CD14-positive monocyte (primary cell): ENCODE results near the gene PNMA8B. TPM values are rescaled to one million over a fixed set of nuclear protein-coding genes. Genes with fewer than 3 reads are reported as not detected.

Experiments used
- DNase-seq, 3 donors: peaks; one replicate each; pipeline ENCODE4 v3.0.0-alpha.2; 2011 to 2022
- H2AFZ ChIP-seq: 2 replicates; pipeline ENCODE4 v1.6.0; 2012; ENCODE audit warnings: mild to moderate bottlenecking, low read depth, low read length, inconsistent platforms; ENCODE audit not compliant: insufficient read depth, poor library complexity, severe bottlenecking
- H3K27ac ChIP-seq, 2 donors: 1 replicate in 1 of 2; 2 replicates in 1 of 2; pipeline ENCODE4 v1.5.1; 2012 to 2013; ENCODE audit warnings: low read length in 2 of 2, control low read depth in 1 of 2, inconsistent platforms in 1 of 2, low read depth in 1 of 2, mild to moderate bottlenecking in 1 of 2
- H3K27me3 ChIP-seq, 2 donors: one replicate each; pipeline versions ENCODE4 v1.6.0 to v1.6.1; 2011 to 2013; ENCODE audit warnings: low read length in 2 of 2; ENCODE audit not compliant: control insufficient read depth in 2 of 2, insufficient read depth in 2 of 2
- H3K36me3 ChIP-seq, 2 donors: replicated peaks in 1 of 2; 1 replicate in 1 of 2; 2 replicates in 1 of 2; pipeline versions ENCODE4 v1.5.1 to v1.6.1; 2012 to 2013; ENCODE audit warnings: low read length in 2 of 2, control low read depth in 1 of 2, inconsistent platforms in 1 of 2, mild to moderate bottlenecking in 1 of 2; ENCODE audit not compliant: insufficient read depth in 2 of 2, control insufficient read depth in 1 of 2
- H3K4me1 ChIP-seq, 2 donors: 1 replicate in 1 of 2; 2 replicates in 1 of 2; pipeline versions ENCODE4 v1.5.1 to v1.6.1; 2012 to 2013; ENCODE audit warnings: low read length in 2 of 2, control low read depth in 1 of 2, inconsistent platforms in 1 of 2, mild to moderate bottlenecking in 1 of 2, moderate library complexity in 1 of 2; ENCODE audit not compliant: insufficient read depth in 2 of 2, control insufficient read depth in 1 of 2
- H3K4me2 ChIP-seq: replicated peaks from 2 replicates; pipeline ENCODE3; 2012; ENCODE audit warnings: low read length, moderate library complexity, mild to moderate bottlenecking; ENCODE audit not compliant: poor library complexity, severe bottlenecking; ENCODE audit errors: extremely low read depth
- H3K4me3 ChIP-seq, 3 experiments: fragments of 200-600 bp in 1 of 3; sonication (generic) in 1 of 3; replicated peaks in 1 of 3; 1 replicate in 2 of 3; 2 replicates in 1 of 3; pipeline ENCODE4 v1.5.1; 2011 to 2013; ENCODE audit warnings: low read length in 3 of 3, mild to moderate bottlenecking in 3 of 3, control low read depth in 2 of 3, low read depth in 2 of 3, inconsistent platforms in 1 of 3, moderate library complexity in 1 of 3
- H3K79me2 ChIP-seq: 2 replicates; pipeline ENCODE4 v1.6.0; 2012; ENCODE audit warnings: mild to moderate bottlenecking, control low read depth, inconsistent platforms, low read length, moderate library complexity; ENCODE audit not compliant: insufficient read depth
- H3K9ac ChIP-seq: 2 replicates; pipeline ENCODE4 v1.6.0; 2017; ENCODE audit warnings: low read length, mild to moderate bottlenecking; ENCODE audit not compliant: insufficient read depth, poor library complexity, severe bottlenecking
- H3K9me3 ChIP-seq, 2 donors: replicated peaks in 1 of 2; 1 replicate in 1 of 2; 2 replicates in 1 of 2; pipeline versions ENCODE4 v1.5.1 to v1.6.1; 2012 to 2013; ENCODE audit warnings: low read length in 2 of 2, control low read depth in 1 of 2; ENCODE audit not compliant: control insufficient read depth in 1 of 2, insufficient read depth in 1 of 2
- H4K20me1 ChIP-seq: 2 replicates; pipeline ENCODE4 v1.6.0; 2012; ENCODE audit warnings: mild to moderate bottlenecking, low read length, control low read depth, moderate library complexity; ENCODE audit not compliant: insufficient read depth
- H3K27ac Mint-ChIP-seq, 7 donors: one replicate each; pipeline ENCODE4 v1.8.0; 2020; ENCODE audit warnings: mild to moderate bottlenecking in 7 of 7, mixed read lengths in 7 of 7, moderate library complexity in 6 of 7, inconsistent platforms in 2 of 7
- H3K27me3 Mint-ChIP-seq, 3 donors: one replicate each; pipeline ENCODE4 v1.8.0; 2021 to 2022; ENCODE audit warnings: low read depth in 3 of 3, mild to moderate bottlenecking in 3 of 3, mixed read lengths in 3 of 3, moderate library complexity in 3 of 3, inconsistent platforms in 1 of 3
- H3K36me3 Mint-ChIP-seq, 2 donors: one replicate each; pipeline ENCODE4 v1.8.0; 2020; ENCODE audit warnings: mixed read lengths in 2 of 2, inconsistent platforms in 1 of 2, mild to moderate bottlenecking in 1 of 2
- H3K4me1 Mint-ChIP-seq: one replicate; pipeline ENCODE4 v1.8.0; 2020; ENCODE audit warnings: mild to moderate bottlenecking, mixed read lengths
- H3K4me3 Mint-ChIP-seq, 2 donors: one replicate each; pipeline ENCODE4 v1.8.0; 2020; ENCODE audit warnings: mild to moderate bottlenecking in 2 of 2, mixed read lengths in 2 of 2, moderate library complexity in 1 of 2
- H3K9me3 Mint-ChIP-seq, 7 donors: one replicate each; pipeline ENCODE4 v1.8.0; 2020 to 2022; ENCODE audit warnings: mixed read lengths in 7 of 7, mild to moderate bottlenecking in 6 of 7, moderate library complexity in 6 of 7, inconsistent platforms in 2 of 7
- CTCF ChIP-seq: fragments of 200-600 bp; IDR thresholded peaks from one replicate; pipeline ENCODE4 v1.8.0; 2022; ENCODE audit warnings: antibody characterized with exemption, mild to moderate bottlenecking
- WGBS: methylation state at CpG from one replicate; pipeline ENCODE4 v1.1.5; 2013; ENCODE audit warnings: missing lambda C conversion rate; ENCODE audit not compliant: insufficient coverage; 5-methylcytosine and 5-hydroxymethylcytosine counted together
- intact Hi-C, 2 donors: fragments of 100-400 bp; cut with micrococcal nuclease; formaldehyde crosslinking; loops; one replicate each; pipeline versions ENCODE4 v1.15.0 to v1.15.1; 2023
- polyA plus RNA-seq, 3 donors: library from polyadenylated mRNA; depleted of rRNA in 1 of 3; unstranded in 2 of 3; stranded (reverse) in 1 of 3; fragments of 300-500 nt in 2 of 3; fragments of >200 nt in 1 of 3; fragmentation: Illumina TruSeq in 2 of 3; gene quantifications; 1 replicate in 2 of 3; 2 replicates in 1 of 3; pipeline ENCODE4 v1.2.3, GENCODE V29; 2012 to 2021

PNMA8B gene
- polyA plus RNA-seq, 3 donors: 0.07 to 0.16 TPM; not detected in 1

GRCh38 chr19:46492841-46493235, 2.8 kb downstream of the PNMA8B start:
- peaks cover 32 to 65% of the 10 kb centered on the region in 2 donors for H3K4me1 ChIP-seq
- H3K27ac ChIP-seq: no peak overlapping the region
- no peak for DNase-seq
- H3K9me3 Mint-ChIP-seq: peaks cover 3 to 37% (median 19%) of the 10 kb centered on the region in 7 donors
- H3K4me2 ChIP-seq: peak overlapping the region; percentile 65
- H2AFZ ChIP-seq: peak overlapping the region; percentile 71
- no peaks in the 10 kb centered on the region for H3K36me3 ChIP-seq
- no peaks in the 10 kb centered on the region for H3K79me2 ChIP-seq
- peak overlapping the region in 1 of 7 donors; percentile 58 for H3K27ac Mint-ChIP-seq
- H3K9me3 ChIP-seq: peaks cover 0 to 27% of the 10 kb centered on the region in 2 donors
- intact Hi-C loops: no loop called here
- peaks cover 31 to 79% of the 10 kb centered on the region in 2 donors for H3K27me3 ChIP-seq
- peaks cover 42% of the 10 kb centered on the region for H3K4me1 Mint-ChIP-seq
- no peak for TF ChIP-seq CTCF
- H4K20me1 ChIP-seq: no peaks in the 10 kb centered on the region
- peaks cover 75 to 98% (median 81%) of the 10 kb centered on the region in 3 donors for H3K27me3 Mint-ChIP-seq
- H3K36me3 Mint-ChIP-seq: peaks cover 8 to 16% of the 10 kb centered on the region in 2 donors
- peak overlapping the region in 1 of 2 donors; percentile 74 for H3K4me3 Mint-ChIP-seq
- peak overlapping the region; percentile 49 for H3K9ac ChIP-seq
- 2% methylated on average over 13 of the region's 17 CpGs for WGBS
- peak overlapping the region in 1 of 3 experiments; percentile 61 for H3K4me3 ChIP-seq

GRCh38 chr19:46491975-46492682, 3.5 kb downstream of the PNMA8B start:
- Histone ChIP-seq H3K36me3 (no peaks in the 10 kb centered on the region), H3K4me2 (no peak overlapping the region), H4K20me1 (no peaks in the 10 kb centered on the region), H3K4me1 (peaks cover 35 to 69% of the 10 kb centered on the region in 2 donors), H3K4me3 (no peak overlapping the region), H3K27ac (no peak overlapping the region), H2AFZ (no peak overlapping the region), H3K9me3 (peaks cover 0 to 27% of the 10 kb centered on the region in 2 donors), H3K27me3 (peaks cover 31 to 86% of the 10 kb centered on the region in 2 donors), H3K9ac (no peak overlapping the region), H3K79me2 (no peaks in the 10 kb centered on the region)
- intact Hi-C loops: no loop called here
- Mint-ChIP-seq H3K27me3 (peaks cover 80 to 98% (median 87%) of the 10 kb centered on the region in 3 donors), H3K4me3 (peak overlapping the region in 1 of 2 donors; percentile 94), H3K9me3 (peaks cover 3 to 38% (median 19%) of the 10 kb centered on the region in 7 donors), H3K36me3 (peaks cover 8 to 16% of the 10 kb centered on the region in 2 donors), H3K4me1 (peaks cover 45% of the 10 kb centered on the region), H3K27ac (no peak overlapping the region)
- TF ChIP-seq CTCF: no peak
- WGBS: 22% methylated on average over 15 of the region's 18 CpGs
- DNase-seq: no peak
